Lung (tissue), 12 donors: ENCODE measurements around the gene IQGAP2. TPM values are rescaled to one million over a fixed set of nuclear protein-coding genes. Genes with fewer than 3 reads are reported as not detected.

Experiments
- ATAC-seq: fragments of 200-7000 bp; cut with Tn5 transposase; one replicate; pipeline ENCODE4 v1.9.1; 2020; ENCODE audit warnings: moderate number of reproducible peaks; ENCODE audit not compliant: insufficient read depth, low FRiP score
- DNase-seq, 3 donors: peaks; one replicate each; pipeline ENCODE4 v3.0.0-alpha.2; 2013 to 2017
- H3K27ac ChIP-seq, 2 donors: one replicate each; pipeline ENCODE4 v1.5.1; 2013; ENCODE audit warnings: mild to moderate bottlenecking in 2 of 2, moderate library complexity in 2 of 2, control low read depth in 1 of 2, inconsistent platforms in 1 of 2, low read depth in 1 of 2, low read length in 1 of 2
- H3K27me3 ChIP-seq, 3 donors: one replicate each; pipeline ENCODE4 v1.5.1; 2013; ENCODE audit warnings: low read length in 2 of 3; ENCODE audit not compliant: control insufficient read depth in 3 of 3, insufficient read depth in 3 of 3
- H3K36me3 ChIP-seq, 4 donors: one replicate each; pipeline ENCODE4 v1.5.1; 2013; ENCODE audit warnings: low read length in 4 of 4, mild to moderate bottlenecking in 1 of 4, moderate library complexity in 1 of 4; ENCODE audit not compliant: control insufficient read depth in 4 of 4, insufficient read depth in 4 of 4
- H3K4me1 ChIP-seq, 5 donors: one replicate each; pipeline ENCODE4 v1.5.1; 2013; ENCODE audit warnings: low read length in 5 of 5, mild to moderate bottlenecking in 2 of 5, moderate library complexity in 1 of 5; ENCODE audit not compliant: control insufficient read depth in 5 of 5, insufficient read depth in 5 of 5
- H3K4me3 ChIP-seq: one replicate; pipeline ENCODE4 v1.5.1; 2013; ENCODE audit warnings: mild to moderate bottlenecking, control low read depth, moderate library complexity
- H3K9ac ChIP-seq, 2 donors: one replicate each; pipeline ENCODE4 v1.5.1; 2013; ENCODE audit warnings: low read length in 2 of 2, control low read depth in 1 of 2; ENCODE audit not compliant: insufficient read depth in 1 of 2
- H3K9me3 ChIP-seq, 4 donors: one replicate each; pipeline ENCODE4 v1.5.1; 2013; ENCODE audit warnings: low read length in 3 of 4, mild to moderate bottlenecking in 1 of 4, moderate library complexity in 1 of 4; ENCODE audit not compliant: control insufficient read depth in 4 of 4, insufficient read depth in 3 of 4
- CTCF ChIP-seq: IDR thresholded peaks from 2 replicates; pipeline ENCODE4 v1.5.1; 2012; ENCODE audit warnings: mild to moderate bottlenecking; ENCODE audit errors: control extremely low read depth, extremely low read depth
- WGBS, 2 donors: extraction: QIAGEN DNeasy Blood & Tissue Kit; methylation state at CpG; one replicate each; pipeline ENCODE4 v1.1.7; 2013; 5-methylcytosine and 5-hydroxymethylcytosine counted together
- polyA plus RNA-seq, 2 donors: library from polyadenylated mRNA; stranded (reverse); fragments of 200-250 nt; gene quantifications; one replicate each; pipeline ENCODE4 v1.2.1, GENCODE V29; 2013
- total RNA-seq, 2 donors: library from RNA; depleted of rRNA in 1 of 2; stranded (reverse); fragments of >200 nt in 1 of 2; gene quantifications; one replicate each; pipeline ENCODE4 v1.2.1, GENCODE V29; 2014 to 2021
- donor health status: control.
- donor health status: control.
- donor health status: Bipolar disorder and iron deficiency.
- donor health status: healthy.
- donor health status: DM: yes; HTN: yes; CAD: no.

The IQGAP2 gene
- total and polyA plus RNA-seq, 4 donors, result 6.0 to 33.6 (median 13.7) TPM

GRCh38 chr5:76594107-76594506 is 191.0 kb downstream of the IQGAP2 start:
- TF ChIP-seq CTCF, result no peak
- no peak overlapping the region for H3K4me3 ChIP-seq
- DNase-seq, result no peak
- no peaks in the 10 kb centered on the region for H3K27me3 ChIP-seq
- no peaks in the 10 kb centered on the region for H3K9me3 ChIP-seq
- H3K27ac ChIP-seq, result no peak overlapping the region
- no peaks in the 10 kb centered on the region for H3K36me3 ChIP-seq
- no peak for ATAC-seq
- H3K9ac ChIP-seq, result no peak overlapping the region
- 86 to 90% methylated on average over 4 of the region's 4 CpGs for WGBS, 2 donors
- peaks cover 0 to 3% (median 0%) of the 10 kb centered on the region in 5 donors for H3K4me1 ChIP-seq

GRCh38 chr5:76595755-76596481 is 192.8 kb downstream of the IQGAP2 start:
- Histone ChIP-seq H3K9ac (no peak overlapping the region), H3K4me1 (peaks cover 0 to 3% (median 0%) of the 10 kb centered on the region in 5 donors), H3K36me3 (peaks cover 0 to 1% (median 0%) of the 10 kb centered on the region in 4 donors), H3K4me3 (no peak overlapping the region), H3K27me3 (no peaks in the 10 kb centered on the region), H3K9me3 (no peaks in the 10 kb centered on the region), H3K27ac (no peak overlapping the region)
- TF ChIP-seq CTCF, result no peak
- ATAC-seq, result no peak
- 81 to 87% methylated on average over 3 of the region's 3 CpGs for WGBS, 2 donors
- DNase-seq, result no peak

- H3K36me3 ChIP-seq, result peaks cover 0 to 3% (median 0%) of the 10 kb centered on the region in 4 donors
- no peak overlapping the region for H3K9ac ChIP-seq
- H3K4me3 ChIP-seq, result no peak overlapping the region
- no peak for TF ChIP-seq CTCF
- H3K4me1 ChIP-seq, result no peaks in the 10 kb centered on the region
- H3K27me3 ChIP-seq, result no peaks in the 10 kb centered on the region
- no peak for ATAC-seq
- H3K27ac ChIP-seq, result no peak overlapping the region
- WGBS, 2 donors, result 87 to 95% methylated on average over 2 of the region's 2 CpGs
- DNase-seq, result no peak
- no peaks in the 10 kb centered on the region for H3K9me3 ChIP-seq
Observed at GRCh38 chr5:76598531-76598930, 195.4 kb downstream of the IQGAP2 start.
